Forelimb muscle (tissue), 1 donor: ENCODE data around the gene DAG1. TPM values are rescaled to one million over a fixed set of nuclear protein-coding genes. Genes with fewer than 3 reads are reported as not detected.

Source experiments
- DNase-seq: peaks from one replicate; pipeline ENCODE4 v3.0.0-alpha.2; 2013; ENCODE audit warnings: low read depth
- polyA plus RNA-seq: library from polyadenylated mRNA; unstranded; fragments of 120-200 nt; gene quantifications from one replicate; pipeline ENCODE4 v1.2.1, GENCODE V29; 2013; ENCODE audit not compliant: insufficient read length

The DAG1 gene
- 218 TPM for polyA plus RNA-seq

DNA sequence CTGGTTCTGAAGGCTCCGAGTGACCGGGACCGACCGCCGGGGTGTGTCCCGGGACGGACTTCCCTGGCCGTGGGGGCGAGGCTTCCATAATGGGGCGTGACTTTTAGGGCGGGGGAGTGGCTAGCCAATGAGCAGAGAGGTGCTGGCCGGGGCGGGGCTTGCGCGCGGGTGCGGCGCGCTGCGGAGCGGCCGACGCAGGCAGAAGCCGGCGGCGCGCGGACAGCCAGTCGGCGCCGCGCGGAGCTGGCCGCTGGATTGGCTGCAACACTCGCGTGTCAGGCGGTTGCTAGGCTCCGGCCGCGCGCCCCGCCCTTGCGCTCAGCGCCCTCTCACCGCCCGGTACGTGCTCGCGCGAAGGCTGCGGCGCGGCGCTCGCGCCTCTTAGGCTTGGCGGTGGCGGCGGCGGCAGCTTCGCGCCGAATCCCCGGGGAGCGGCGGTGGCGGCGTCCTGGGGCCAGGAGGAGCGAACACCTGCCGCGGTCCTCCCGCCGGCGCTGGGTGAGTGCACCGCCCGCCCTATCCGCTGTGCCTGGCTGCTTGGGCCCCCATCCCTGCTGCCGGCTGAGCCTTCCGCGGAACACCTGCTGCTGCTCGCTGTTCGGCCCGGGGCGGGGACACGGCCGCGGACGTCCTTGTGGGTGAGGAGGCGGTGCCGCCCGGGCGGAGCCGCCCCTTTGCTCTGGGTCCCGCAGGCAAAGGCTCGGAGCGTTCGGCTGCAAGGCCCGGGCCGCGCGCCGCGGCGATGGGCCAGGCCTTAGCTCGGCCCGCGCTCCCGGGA, at the start of gene DAG1:
TSS of gene DAG1 (plus strand) at position 332 of the 778 bp plus-strand sequence. CDS start 40,268 bp downstream, outside the sequence.
- peak; percentile 95 for DNase-seq

DNA sequence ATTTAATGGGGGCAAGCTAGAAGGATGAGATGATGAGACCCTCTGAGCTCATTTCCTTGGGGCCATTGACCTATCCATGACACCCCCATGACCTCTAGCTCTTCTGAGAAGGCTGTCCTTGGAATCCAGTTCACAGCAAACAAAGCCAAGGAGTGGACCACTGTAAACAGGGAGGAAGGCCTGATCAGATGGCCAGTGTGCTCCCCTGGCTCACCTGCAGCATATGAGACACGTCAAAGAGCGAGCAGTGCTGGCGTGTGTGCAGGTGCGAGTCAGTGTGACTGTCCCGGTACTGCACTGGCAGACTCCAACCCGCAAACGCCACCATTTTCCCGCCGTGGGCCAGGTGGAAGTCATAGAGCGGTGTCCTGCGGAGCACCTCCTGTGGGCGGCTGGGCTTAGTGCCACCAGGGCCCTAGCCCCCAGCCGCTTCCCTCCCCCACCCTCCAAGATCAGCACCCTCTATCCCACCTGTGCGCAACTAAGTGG, 48.1 kb upstream of the DAG1 start:
- DNase-seq = no peak

DNA sequence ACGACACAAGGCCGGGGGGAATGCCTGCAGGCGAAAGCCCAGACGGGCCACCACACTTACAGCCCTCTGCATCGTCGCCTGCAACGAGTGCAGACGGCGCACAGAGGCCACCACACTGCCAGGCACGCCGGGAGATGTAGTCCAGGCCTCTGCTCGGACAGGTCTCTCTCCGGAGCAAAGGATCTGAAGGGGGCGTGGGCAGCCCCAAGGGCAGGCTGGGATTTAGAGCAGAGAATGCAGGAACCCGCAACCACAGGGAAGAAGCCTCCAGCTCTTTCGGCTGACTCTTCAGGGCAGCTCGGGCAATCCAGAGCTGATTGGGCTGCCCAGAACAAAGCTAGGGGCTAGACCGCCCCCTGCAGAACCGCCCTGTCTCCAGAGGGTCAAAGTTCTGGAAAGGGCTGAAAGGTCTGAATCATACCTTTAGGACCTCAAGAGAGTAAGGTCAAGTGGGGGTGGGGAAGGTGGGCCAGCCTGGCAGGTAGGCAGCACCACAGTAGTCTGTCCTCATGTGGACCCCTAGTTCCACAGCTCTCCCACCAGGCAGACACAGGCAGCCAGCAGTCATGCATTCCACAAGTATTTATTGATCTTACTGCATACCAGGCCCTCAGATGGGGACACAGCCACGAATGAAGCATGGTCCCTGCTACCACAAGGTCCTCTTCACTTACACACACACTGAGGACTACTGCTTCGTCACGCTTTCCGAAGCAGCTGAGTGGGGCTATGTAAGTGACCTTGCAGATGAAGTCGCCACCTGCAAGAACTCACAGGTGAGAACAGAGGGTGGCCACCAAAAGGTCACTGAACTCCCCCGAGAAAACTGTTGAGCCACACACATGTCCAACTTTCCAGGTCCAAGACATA, 47.5 kb upstream of the DAG1 start, which contains the start of gene AMT:
TSS of gene AMT (minus strand) at position 95 of the 870 bp plus-strand sequence. CDS start at position 72, 23 bp downstream.
- DNase-seq = no peak

DNA sequence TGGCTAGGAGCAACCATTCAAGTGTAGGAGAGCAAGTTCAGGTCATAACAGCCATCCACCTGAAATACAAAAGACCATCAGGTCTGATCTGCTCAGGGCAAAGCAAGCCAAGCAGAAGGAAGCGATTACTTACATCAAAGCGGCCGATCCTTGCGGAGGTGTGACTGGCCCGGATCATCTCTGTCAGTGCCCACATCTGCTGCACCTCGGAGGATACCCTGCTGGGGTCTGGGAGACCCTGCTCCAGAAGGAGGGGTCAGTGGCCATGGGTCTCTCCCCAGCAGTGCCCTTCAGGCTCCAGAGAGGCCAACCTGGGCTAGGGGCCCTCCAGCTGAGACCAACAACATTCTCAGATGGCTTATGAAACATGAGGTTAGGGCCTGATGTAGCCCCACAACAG, 45.3 kb upstream of the DAG1 start:
- DNase-seq = no peak

DNA sequence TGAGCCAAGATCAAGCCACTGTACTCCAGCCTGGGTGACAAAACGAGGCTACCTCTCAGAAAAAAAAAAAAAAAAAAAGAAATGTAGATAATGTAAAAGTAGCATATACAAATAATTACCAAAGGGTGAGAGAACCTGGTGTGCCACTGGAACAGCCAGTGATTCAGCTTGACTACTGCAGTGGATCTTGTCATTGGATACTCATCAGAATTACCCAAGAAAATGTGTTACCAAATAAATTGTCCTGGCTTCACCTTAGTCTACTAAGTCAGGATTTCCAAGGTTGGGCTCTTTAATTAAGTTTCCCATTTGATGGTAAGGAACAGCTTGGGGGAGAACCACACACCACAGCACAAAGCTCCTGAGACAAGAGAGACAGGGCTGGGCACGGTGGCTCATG, 42.5 kb upstream of the DAG1 start:
- no peak for DNase-seq

DNA sequence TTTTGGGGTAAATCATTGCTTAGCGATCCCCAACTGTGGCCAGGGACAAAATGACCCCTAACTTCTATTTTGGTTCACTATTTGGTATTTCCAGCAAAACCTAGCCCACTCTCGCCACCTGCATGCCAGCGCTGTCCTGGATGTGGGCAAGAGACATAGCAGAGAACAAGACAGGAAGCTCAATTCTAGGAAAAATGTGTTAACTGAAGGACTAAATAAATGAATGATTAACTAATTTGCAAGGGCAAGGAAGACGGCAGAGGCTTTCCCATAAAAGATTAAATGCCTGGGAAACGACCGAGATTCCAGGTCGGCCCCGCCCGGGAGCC, 41.4 kb upstream of the DAG1 start:
- no peak for DNase-seq

DNA sequence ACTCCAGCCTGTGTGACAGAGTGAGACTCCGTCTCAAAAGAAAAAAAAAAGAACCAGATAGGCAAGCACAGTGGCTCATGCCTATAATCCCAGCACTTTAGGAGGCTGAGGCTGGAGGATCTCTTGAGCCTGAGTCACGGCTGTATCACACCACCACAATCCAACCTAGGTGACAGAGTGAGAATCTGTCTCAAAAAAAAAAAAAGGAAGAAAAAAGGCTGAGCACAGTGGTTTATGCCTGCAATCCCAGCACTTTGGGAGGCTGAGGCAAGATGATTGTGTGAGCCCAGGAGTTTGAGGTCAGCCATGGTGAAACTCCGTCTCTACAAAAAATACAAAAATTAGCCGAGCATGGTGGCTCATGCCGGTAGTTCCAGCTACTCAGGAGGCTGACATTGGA, 35.3 kb upstream of the DAG1 start:
- DNase-seq = no peak

DNA sequence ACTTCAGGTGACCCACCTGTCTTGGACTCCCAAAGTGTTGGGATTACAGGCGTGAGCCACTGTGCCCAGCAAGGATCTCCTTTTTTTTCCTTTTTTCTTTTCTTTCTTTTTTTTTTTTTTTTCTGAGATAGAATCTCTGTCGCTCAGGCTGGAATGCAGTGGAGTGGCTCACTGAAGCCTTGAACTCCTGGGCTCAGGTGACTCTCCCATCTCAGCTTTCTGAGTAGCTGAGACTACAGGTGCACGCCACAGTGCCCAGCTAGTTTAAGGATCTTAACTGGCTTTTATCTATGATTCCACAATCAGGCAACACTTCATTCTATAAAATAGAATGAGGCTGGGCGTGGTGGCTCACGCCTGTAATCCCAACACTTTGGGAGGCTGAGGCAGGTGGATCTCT, 24.7 kb upstream of the DAG1 start:
- no peak for DNase-seq

DNA sequence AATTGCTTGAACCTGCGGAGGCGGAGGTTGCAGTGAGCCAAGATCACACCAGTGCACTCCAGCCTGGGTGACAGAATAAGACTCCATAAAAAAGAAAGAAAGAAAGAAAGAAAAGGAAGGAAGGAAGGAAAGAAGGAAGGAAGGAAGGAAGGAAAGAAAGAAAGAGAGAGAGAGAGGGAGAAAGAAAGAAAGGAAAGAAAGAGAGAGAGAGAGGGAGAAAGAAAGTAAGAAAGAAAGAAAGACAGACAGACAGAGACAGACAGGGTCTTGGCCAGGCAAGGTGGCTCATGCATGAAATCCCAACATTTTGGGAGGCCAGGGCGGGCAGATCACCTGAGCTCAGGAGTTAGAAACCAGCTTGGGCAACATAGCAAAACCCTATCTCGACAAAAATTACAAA, 16.4 kb upstream of the DAG1 start:
- DNase-seq = no peak

DNA sequence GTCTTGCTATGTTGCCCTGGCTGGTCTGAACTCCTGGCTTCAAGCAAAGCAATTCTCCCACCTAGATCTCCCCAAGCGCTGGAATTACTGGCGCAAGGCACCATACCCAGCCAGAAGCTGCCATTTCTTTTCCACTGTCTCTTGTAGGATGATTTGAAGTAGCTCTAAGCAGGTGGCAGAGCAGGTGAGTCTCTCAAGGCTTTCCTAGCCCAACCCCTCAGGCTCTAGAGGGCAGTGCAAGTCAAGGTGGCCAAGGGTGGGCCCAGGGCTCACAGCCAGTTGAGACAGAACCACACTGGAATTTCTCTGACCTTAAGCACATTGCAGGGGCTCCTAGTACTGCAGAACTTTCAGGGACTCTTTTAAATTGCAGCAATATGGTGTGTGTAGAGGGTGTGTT, 15.6 kb upstream of the DAG1 start:
- DNase-seq = no peak

DNA sequence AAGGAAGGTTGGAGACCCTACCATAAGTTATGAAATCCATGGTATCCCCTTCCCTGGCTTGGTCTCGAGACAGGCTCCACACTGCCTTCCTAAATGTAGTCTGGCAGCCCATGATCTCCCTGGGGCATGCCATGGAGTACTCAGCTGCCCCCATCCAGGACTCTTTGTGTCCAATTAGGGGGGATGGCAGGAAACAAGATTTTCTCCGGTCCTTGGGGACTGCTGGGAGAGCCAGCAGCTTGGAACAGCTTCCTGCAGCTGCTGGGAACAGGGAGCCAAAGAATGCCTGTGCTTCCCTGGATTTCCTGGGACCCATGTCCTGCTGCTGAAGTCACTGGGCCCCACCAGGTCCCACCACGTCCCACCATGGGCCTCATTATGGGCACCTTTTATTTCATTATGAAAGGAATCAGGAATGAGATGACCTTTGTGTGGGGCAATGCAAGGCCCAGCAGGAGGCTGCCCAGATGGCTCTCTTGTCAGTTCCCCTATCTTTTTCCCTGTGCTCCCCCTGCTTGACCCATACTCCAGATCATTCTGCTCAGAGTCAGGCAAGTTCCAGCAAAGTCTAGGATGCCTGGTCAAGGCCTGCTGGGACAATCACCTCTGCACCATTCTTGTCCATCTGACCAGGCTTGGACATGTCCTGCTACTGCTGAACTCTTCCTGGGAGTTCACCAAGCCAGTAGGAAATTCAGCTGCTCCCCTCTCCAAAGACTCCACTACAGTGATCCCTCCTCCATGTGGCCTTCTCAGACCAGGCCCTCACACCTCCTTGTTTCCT, 15.0 kb upstream of the DAG1 start:
- no peak for DNase-seq

DNA sequence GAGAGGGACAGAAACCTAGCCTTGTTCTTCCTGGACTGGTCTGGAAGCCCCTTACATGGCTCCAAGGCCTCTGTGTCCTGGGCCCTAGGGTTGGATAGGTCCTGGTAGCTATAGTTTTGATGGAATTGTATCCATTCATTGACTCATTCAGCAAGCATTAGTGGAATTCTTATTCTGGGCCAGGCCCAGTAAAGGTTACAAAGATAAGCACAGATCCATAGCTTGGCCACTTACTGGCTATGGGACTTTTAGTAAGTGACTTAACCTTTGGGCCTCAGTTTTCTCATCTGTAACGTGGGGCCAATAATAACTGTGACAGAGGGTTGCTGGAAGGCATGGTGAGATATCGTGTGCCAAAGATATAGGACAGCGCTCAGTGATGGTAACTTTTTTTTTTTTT, 13.6 kb upstream of the DAG1 start:
- DNase-seq = no peak

DNA sequence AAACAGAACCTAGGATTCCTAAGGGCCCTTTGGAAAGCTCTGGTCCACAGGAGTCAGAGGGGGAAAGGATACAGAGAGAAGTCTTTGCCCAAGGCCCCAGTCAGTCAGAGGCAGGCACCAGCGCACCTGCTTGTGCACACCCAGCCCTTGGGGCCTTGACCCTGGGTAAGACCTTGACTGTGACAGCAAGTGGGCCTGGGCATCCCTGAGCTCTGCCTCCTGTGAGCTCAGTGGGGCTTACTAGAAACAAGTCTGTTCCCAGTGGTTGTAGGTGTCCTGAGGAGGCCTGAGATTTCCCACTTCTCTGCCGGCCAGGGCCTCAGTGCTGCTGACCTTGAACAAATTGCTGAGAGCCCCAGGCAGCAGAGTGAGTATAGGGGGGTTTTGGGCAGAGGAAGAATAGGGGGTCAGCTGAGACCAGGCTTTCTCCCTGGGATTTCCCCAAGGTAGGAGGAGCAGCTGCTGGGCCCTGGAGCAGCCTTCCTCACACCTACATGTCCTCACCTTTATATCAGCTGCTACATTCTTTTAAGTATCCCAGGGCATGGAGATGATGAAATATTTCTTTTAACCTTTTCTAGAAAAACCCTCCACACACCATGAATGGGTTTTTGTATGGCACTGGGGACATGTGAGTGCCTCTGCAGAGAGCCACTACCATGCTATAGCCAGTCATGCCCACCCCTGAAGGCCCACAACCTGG, 9.7 kb upstream of the DAG1 start:
- DNase-seq = no peak

DNA sequence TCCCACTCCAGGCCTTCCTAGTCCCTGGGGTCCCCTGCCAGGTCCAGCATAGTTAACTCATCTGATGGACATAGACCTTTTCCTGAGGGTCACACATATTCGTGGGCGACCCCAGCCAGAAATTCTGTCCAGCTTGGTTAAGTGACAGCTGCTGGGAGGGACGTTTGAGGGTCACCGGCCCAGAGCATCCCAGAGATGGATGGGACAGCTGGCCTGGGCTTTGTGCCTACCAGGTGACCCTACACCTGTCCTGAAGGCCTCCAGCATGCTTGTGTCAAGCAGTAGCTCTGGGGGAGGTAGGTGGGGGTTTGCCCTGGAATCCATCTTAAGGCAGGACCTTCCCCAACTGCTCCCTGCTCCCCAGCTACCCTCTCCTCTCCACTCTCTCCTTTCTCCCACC, 9.1 kb upstream of the DAG1 start:
- DNase-seq = no peak

DNA sequence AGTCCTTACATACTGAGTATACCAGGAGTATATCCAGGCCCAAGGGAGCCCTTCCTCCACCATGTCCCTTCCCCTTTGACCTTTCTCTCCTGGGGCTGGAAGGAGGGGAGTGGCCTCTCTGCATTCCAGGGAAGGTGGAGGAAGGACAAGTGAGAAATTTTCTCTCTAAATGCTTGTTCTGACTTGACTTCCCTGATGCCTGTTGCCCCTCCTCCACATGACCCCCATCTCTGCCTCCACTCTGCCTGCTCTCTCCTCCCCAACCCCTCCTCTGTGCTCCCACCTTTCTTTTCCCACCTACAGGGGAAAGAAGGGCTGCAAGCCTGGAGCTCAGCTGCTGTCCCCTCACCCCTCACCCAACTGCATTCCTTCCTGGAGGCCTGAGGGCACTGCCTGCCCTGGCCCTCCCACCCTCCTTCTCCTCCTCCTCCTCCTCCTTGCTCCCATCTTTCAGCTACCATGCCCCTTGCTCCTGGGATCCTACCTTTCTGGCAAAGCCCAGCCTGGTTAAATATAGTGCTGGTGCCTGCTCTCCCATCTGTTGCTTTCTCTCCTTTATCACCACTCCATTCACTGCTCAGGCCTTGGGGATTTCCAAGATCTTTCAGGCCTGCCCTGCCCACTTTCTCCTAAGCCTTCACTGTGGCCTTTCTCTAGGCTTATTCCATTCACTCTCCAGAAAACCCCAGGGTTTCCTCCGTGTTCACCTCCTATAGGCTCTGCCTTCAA, 8.5 kb upstream of the DAG1 start:
- DNase-seq = no peak

DNA sequence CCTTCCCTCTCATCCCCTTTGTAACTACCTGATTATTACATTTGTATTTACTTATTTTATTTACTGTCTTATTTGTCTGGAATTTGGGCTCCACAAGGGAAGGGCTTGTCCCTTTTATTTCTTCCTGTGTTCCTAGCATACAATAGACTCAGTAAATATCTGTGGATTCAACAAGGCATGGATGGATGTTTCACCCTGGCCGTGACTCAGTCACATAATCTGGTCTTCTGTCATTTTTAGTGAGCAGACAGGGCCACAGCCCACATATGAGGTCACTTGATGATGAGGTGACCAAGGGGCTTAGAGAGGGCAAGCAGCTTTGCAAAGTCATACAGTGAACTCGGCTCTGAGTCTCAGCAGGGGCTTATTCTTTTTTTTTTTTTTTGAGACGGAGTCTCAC, 7.8 kb upstream of the DAG1 start:
- no peak for DNase-seq

DNA sequence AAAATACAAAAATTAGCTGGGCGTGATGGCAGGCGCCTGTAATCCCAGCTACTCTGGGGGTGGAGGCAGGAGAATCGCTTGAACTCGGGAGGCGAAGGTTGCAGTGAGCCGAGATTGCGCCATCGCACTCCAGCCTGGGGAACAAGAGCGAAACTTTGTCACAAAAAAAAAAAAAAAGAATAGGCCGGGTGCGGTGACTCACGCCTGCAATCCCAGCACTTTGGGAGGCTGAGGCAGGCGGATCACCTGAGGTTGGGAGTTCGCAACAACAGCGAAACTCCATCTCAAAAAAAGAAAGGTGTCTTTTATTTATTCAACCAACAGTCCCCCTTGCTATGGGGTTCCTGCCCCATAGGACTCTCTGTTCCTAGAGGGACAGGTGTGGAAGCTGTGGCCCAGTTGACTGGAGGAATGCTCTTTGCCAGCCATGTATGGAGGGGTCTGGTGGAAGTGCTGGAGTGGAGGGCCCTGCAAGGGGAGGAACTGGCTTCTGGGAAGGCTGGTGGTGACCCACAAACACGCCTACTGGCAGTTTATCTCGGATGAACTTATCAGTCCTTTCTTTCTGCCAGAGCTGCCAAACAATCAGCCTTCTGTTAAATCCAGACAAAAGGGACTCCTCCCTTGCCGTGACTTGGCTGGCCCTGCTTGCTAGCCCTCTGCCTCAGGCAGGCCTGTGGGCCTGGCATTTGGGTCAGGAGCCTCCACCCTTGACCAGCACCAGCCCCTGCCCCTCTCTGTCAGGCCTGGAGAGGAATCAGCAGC, 4.6 kb upstream of the DAG1 start:
- no peak for DNase-seq

DNA sequence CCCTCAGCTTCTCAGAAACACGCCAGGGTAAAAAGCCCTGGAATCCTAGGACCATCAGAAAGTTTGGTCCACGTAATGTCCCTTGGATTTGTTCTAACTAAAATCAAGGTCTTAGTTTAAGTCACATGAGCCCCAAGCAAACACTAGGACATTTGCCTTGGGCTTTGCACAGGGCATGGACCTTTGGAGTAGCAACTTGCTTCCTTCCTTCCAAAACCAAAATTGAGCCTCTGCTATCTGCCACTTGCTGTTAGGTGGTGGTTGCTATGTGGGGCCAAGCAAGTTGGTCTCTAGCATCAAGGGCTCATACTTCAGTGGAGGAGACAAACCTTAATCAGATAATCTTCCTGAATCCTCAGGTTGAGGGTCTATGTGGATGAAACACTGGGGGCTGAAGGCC, 4.0 kb upstream of the DAG1 start:
- no peak for DNase-seq

DNA sequence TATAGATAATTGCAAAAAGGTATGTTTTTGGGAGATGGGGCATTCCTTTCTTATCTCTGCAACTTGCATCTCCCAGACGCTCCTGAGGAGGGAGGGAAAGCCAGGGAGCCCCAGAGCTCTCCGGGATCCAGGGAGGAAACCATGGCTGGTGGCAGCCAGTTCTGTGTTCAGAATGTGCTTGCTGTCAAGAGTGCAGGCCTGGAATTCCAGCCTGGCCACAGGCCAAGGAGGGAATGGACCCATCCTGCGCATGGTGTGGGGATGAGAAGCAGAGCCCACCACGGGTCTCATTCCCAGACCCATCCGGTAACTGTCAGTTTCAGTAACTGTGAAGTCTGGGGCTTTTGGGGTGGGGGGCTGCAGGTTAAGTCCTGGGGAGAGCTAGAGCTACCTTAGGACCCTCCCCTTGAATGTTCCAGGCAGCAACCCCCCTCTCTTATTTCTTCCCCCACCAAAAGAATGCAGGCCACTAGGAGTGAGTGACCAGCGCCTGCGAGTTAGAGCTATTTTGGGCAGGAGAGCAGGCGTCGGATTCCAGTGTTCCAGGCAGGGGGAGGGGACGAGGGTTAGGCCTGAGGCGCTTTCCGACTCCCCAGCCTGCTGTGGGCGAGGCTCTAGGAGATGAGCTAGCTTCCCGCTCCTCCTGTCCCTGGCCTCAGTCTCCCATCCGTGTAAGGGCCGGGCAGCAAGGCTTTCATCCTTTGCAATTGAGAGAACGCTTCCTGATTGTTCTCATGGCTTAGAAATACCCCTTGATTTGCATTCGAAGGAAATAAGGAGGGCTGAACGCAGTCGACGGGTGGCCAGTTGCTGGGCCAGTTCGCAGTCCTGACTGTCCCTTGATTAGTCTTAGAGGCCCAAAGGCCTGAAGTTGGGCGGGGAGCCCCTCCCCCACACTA, 781 bp upstream of the DAG1 start:
- no peak for DNase-seq
